ENCODE results near the gene SLC16A1. TPM values are rescaled to one million over a fixed set of nuclear protein-coding genes. Genes with fewer than 3 reads are reported as not detected.
"Not testable (repeated sequence)": the region's sequence is repeated elsewhere in the genome, so short reads cannot be mapped to it uniquely, and the experiment has no call there.

SLC16A1 gene
- total and polyA plus RNA-seq, 9 donors: 31.6 to 52.3 (median 41.0) TPM

DNA sequence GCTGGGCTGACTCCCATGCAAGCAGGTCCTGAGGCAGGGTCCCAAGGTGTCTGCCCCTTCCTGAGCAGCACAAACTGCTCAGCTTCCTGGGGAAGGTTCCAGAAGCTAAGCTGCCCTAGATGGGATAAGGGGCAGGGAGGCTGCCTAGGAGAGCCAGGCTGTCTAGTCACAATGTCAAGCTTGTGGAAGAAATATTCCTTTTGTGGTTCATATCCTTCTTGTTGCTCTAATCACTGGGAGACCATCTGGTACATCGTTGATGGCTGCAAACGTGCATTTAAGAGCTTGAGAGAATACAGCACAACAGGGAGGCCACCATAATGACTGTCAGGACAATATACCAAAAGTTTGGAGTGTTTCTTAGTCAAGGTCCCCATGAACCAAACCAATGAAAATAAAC, 67.4 kb downstream of the SLC16A1 start:
- no peaks in the 10 kb centered on the region for H3K4me1 ChIP-seq (ENCODE audit: control insufficient read depth, insufficient read depth, low read length)
- H3K9me3 ChIP-seq (replicated peaks; ENCODE audit: control insufficient read depth, low read depth, low read length): peaks cover 4% of the 10 kb centered on the region
- H3K27ac ChIP-seq (ENCODE audit: low read length): no peak overlapping the region
- no peak for DNase-seq
- no peaks in the 10 kb centered on the region for H3K36me3 ChIP-seq (ENCODE audit: control insufficient read depth, insufficient read depth, low read length)
- H3K27me3 ChIP-seq (ENCODE audit: control insufficient read depth, insufficient read depth, low read length): no peaks in the 10 kb centered on the region
- no peak overlapping the region for H3K4me3 ChIP-seq (ENCODE audit: low read length)
- WGBS (ENCODE audit: insufficient coverage): 0% methylated on average over 1 of the region's 2 CpGs

DNA sequence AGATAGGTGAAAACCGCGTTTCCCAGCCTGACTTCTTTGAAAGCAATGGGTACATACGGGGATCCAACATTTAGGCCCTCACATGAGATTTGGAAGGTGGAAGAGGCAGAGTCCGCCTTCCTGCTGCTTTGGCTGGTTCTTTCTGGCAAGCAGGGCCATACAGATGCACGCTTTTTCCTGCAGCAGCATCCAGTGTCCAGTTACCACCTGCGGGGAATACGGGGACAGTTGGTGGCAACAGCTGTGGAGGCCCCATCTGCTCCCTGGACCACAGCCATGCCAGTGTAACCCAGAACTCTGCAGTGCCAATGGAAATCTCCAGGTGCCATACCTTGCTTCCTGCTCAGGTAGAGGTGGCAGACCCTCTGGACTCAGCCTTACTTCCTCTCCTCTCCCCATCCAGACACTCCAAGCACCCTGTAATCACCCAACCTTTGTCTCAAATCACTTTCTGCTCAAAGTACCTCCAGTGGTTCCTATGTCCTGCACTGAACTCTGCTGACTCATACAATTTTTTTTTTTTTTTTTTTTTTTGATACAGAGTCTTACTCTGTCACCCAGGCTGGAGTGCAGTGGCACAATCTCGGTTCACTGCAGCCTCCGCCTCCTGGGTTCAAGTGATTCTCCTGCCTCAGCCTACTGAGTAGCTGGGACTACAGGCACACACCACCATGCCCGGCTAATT, 68.3 kb downstream of the SLC16A1 start:
- H3K4me3 ChIP-seq (ENCODE audit: low read length): no peak overlapping the region
- H3K27ac ChIP-seq (ENCODE audit: low read length): no peak overlapping the region
- no peaks in the 10 kb centered on the region for H3K36me3 ChIP-seq (ENCODE audit: control insufficient read depth, insufficient read depth, low read length)
- no peaks in the 10 kb centered on the region for H3K27me3 ChIP-seq (ENCODE audit: control insufficient read depth, insufficient read depth, low read length)
- 76% methylated on average over 6 of the region's 10 CpGs for WGBS (ENCODE audit: insufficient coverage)
- DNase-seq: no peak
- H3K4me1 ChIP-seq (ENCODE audit: control insufficient read depth, insufficient read depth, low read length): peaks cover 4% of the 10 kb centered on the region
- no peaks in the 10 kb centered on the region for H3K9me3 ChIP-seq (replicated peaks; ENCODE audit: control insufficient read depth, low read depth, low read length)

DNA sequence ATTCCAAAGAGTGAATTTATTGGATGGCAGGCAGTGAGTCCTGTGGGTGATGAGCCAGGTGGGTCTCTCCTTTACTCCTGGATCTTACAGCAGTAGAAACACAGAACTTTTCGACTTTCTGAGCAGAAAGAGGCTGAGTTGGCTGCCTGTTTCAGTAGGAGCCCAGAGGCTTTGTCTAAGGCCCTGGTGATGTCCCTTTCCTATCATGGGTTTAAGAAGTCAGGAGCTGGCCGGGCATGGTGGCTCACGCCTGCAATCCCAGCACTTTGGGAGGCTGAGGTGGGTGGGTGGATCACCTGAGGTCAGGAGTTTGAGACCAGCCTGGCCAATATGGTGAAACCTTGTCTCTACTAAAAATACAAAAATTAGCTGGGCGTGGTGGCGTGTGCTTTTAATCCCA, 71.0 kb downstream of the SLC16A1 start:
- H3K9me3 ChIP-seq (replicated peaks; ENCODE audit: control insufficient read depth, low read depth, low read length); H3K4me3 ChIP-seq (ENCODE audit: low read length); DNase-seq; H3K27ac ChIP-seq (ENCODE audit: low read length); H3K27me3 ChIP-seq (ENCODE audit: control insufficient read depth, insufficient read depth, low read length); H3K36me3 ChIP-seq (ENCODE audit: control insufficient read depth, insufficient read depth, low read length): not testable (repeated sequence)
- peaks cover 16% of the 10 kb centered on the region for H3K4me1 ChIP-seq (ENCODE audit: control insufficient read depth, insufficient read depth, low read length)
- WGBS (ENCODE audit: insufficient coverage): 92% methylated on average over 3 of the region's 5 CpGs

DNA sequence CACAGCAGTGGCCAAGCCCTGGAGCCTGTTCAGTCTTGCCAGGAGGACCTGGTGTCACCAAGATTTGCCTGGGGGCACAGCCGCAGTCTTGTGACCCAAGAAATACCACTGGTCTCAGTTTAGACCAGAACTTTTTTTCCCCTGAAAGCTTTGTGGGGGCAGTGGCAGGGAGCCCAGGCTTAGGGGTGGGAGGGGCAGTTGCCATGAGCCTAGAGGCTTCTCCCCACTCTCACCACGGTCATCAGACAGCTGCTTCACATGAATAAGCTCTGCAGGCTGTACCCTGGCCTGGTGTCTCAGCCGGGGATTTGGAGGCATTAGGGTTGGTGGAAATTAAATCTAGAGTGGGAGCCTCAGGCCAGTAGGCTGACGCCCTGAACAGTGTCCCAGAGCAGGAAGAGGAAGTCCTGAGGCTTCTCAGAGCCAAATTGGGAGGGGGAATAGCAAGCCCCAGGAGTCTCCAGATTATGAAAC, 73.7 kb downstream of the SLC16A1 start:
- Histone ChIP-seq H3K36me3 (ENCODE audit: control insufficient read depth, insufficient read depth, low read length) (no peaks in the 10 kb centered on the region), H3K4me1 (ENCODE audit: control insufficient read depth, insufficient read depth, low read length) (peaks cover 16% of the 10 kb centered on the region), H3K4me3 (ENCODE audit: low read length) (no peak overlapping the region), H3K27me3 (ENCODE audit: control insufficient read depth, insufficient read depth, low read length) (no peaks in the 10 kb centered on the region), H3K27ac (ENCODE audit: low read length) (peak overlapping the region; percentile 51), H3K9me3 (replicated peaks; ENCODE audit: control insufficient read depth, low read depth, low read length) (no peaks in the 10 kb centered on the region)
- 18% methylated on average over 2 of the region's 4 CpGs for WGBS (ENCODE audit: insufficient coverage)
- DNase-seq: peak; percentile 76

DNA sequence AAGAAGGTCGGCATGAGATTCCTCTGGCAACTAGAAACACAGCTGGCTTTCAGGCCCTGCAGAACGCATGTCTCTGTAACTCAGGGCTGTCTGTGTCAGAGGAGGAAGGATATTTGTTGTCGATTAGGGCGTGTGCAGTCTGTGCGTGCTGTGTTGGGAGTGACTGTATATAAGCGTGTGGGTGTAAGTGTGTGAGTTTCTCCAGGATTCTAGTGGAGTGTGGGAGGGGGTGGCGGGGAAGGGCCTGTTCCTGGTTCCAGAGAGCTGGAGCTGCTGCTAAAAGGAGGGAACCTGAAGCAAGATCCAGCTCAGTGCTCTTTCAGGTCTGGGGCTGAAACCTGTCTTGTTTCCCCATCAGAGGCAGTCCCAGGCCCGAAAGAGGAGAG, 74.3 kb downstream of the SLC16A1 start:
- Histone ChIP-seq H3K9me3 (replicated peaks; ENCODE audit: control insufficient read depth, low read depth, low read length) (no peaks in the 10 kb centered on the region), H3K4me3 (ENCODE audit: low read length) (no peak overlapping the region), H3K4me1 (ENCODE audit: control insufficient read depth, insufficient read depth, low read length) (peaks cover 16% of the 10 kb centered on the region), H3K36me3 (ENCODE audit: control insufficient read depth, insufficient read depth, low read length) (no peaks in the 10 kb centered on the region), H3K27ac (ENCODE audit: low read length) (peak overlapping the region; percentile 51), H3K27me3 (ENCODE audit: control insufficient read depth, insufficient read depth, low read length) (no peaks in the 10 kb centered on the region)
- WGBS (ENCODE audit: insufficient coverage): 38% methylated on average over 8 of the region's 8 CpGs
- DNase-seq: peak; percentile 55

DNA sequence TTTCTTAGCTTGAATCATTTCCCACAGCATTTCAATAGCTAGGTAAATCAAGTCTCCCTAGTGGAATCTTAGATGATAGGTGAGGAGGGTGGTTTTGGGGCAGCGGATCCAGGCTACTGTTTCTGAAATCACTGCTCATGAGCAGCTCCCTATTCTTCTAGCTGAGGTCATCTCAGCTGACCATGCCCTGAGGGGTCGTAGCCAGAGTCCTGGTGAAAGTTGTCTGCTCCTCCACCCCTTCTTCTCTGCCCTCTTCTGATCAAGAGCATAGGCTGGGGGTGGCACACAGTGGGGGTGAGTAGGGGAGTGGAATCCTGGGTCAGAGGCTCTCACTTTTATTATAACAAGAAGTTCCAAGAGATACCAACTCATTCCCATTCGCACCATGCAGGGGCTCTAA, 76.2 kb downstream of the SLC16A1 start:
- no peaks in the 10 kb centered on the region for H3K9me3 ChIP-seq (replicated peaks; ENCODE audit: control insufficient read depth, low read depth, low read length)
- H3K4me3 ChIP-seq (ENCODE audit: low read length): no peak overlapping the region
- peaks cover 16% of the 10 kb centered on the region for H3K4me1 ChIP-seq (ENCODE audit: control insufficient read depth, insufficient read depth, low read length)
- no peaks in the 10 kb centered on the region for H3K36me3 ChIP-seq (ENCODE audit: control insufficient read depth, insufficient read depth, low read length)
- no peaks in the 10 kb centered on the region for H3K27me3 ChIP-seq (ENCODE audit: control insufficient read depth, insufficient read depth, low read length)
- 100% methylated on average over 1 of the region's 3 CpGs for WGBS (ENCODE audit: insufficient coverage)
- no peak for DNase-seq
- no peak overlapping the region for H3K27ac ChIP-seq (ENCODE audit: low read length)

DNA sequence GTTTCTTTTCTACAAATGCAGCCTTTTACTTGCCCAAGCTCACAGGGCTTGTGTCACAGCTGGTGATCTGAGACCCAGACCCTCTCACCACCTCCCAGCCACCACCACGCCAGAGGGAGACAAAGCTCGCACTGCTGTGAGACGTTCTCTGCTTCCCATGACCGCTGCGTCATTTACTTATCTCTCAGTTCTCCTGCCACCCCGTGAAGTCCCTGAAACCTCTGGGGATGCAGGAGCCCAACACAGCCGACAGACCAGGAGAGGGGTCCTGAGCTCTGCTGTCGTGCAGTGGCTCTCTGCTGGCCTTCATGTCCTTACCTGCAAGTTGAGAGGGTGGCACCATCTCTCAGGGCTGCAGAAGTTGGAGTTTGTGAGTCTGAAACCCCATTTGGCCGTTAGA, 77.7 kb downstream of the SLC16A1 start:
- WGBS (ENCODE audit: insufficient coverage): 64% methylated on average over 5 of the region's 9 CpGs
- Histone ChIP-seq H3K4me1 (ENCODE audit: control insufficient read depth, insufficient read depth, low read length) (peaks cover 16% of the 10 kb centered on the region), H3K36me3 (ENCODE audit: control insufficient read depth, insufficient read depth, low read length) (no peaks in the 10 kb centered on the region), H3K27ac (ENCODE audit: low read length) (no peak overlapping the region), H3K9me3 (replicated peaks; ENCODE audit: control insufficient read depth, low read depth, low read length) (no peaks in the 10 kb centered on the region), H3K27me3 (ENCODE audit: control insufficient read depth, insufficient read depth, low read length) (no peaks in the 10 kb centered on the region), H3K4me3 (ENCODE audit: low read length) (no peak overlapping the region)
- DNase-seq: no peak

DNA sequence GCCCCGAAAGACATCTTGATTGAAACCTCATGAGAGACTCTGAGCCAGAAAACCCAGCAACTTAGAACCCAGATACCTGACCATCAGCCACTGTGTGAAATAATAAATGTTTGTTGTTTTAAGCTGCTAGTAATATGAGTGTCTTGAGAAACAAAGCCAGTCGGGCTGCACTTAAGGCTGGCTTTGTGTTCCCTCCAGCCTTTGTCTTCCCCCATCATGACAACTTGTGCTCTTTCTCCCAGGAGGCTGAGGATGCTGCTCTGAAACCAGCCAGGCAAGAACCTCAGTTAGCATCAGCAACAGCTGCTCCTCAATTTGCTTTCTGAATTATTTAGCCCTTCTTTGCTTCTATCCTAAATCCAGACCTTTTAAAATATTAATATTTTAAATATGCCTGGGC, 78.2 kb downstream of the SLC16A1 start:
- Histone ChIP-seq H3K9me3 (replicated peaks; ENCODE audit: control insufficient read depth, low read depth, low read length) (no peaks in the 10 kb centered on the region), H3K36me3 (ENCODE audit: control insufficient read depth, insufficient read depth, low read length) (no peaks in the 10 kb centered on the region), H3K4me3 (ENCODE audit: low read length) (no peak overlapping the region), H3K27me3 (ENCODE audit: control insufficient read depth, insufficient read depth, low read length) (no peaks in the 10 kb centered on the region), H3K27ac (ENCODE audit: low read length) (no peak overlapping the region), H3K4me1 (ENCODE audit: control insufficient read depth, insufficient read depth, low read length) (peaks cover 13% of the 10 kb centered on the region)
- no peak for DNase-seq
- WGBS (ENCODE audit: insufficient coverage): 9% methylated on average over 1 of the region's 2 CpGs

DNA sequence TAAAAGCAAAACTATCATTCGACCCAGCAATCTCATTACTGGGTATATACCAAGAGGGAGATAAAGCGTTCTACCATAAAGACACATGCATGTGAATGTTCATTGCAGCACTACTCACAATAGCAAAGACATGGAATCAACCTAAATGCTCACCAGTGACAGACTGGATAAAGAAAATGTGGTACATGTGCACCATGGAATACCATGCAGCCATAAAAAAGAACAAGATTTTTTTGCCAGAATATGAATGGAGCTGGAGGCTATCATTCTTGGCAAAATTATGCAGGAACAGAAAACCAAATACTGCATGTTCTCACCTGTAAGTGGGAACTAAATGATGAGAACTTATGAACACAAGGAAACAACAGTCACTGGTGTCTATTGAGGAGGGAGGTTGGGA, 79.7 kb downstream of the SLC16A1 start:
- no CpG with 5 or more reads among the region's 2 CpGs for WGBS (ENCODE audit: insufficient coverage)
- H3K4me3 ChIP-seq (ENCODE audit: low read length): no peak overlapping the region
- no peaks in the 10 kb centered on the region for H3K27me3 ChIP-seq (ENCODE audit: control insufficient read depth, insufficient read depth, low read length)
- no peaks in the 10 kb centered on the region for H3K9me3 ChIP-seq (replicated peaks; ENCODE audit: control insufficient read depth, low read depth, low read length)
- no peak overlapping the region for H3K27ac ChIP-seq (ENCODE audit: low read length)
- no peak for DNase-seq
- H3K36me3 ChIP-seq (ENCODE audit: control insufficient read depth, insufficient read depth, low read length): no peaks in the 10 kb centered on the region
- no peaks in the 10 kb centered on the region for H3K4me1 ChIP-seq (ENCODE audit: control insufficient read depth, insufficient read depth, low read length)

DNA sequence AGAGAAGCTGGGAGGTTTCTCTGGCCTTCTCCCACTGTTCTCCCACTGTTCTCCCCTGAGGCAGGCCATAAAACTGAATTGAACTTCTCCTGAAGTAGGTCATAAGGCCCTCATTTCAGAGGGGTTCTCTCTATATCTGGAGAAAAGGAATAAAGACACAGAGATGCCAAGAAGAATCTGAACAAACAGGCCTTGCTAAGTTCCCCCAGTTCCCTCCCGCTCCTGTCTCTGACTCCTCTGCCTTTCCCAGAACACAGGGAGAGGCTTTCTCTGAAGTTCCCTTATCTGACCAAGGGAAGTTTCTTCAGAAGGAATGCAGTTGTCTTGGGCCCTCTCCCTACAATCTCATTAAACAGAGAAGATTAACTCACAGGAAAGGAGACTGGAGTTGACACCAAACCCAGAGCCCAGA, 83.4 kb downstream of the SLC16A1 start:
- WGBS (ENCODE audit: insufficient coverage): no CpG with 5 or more reads among the region's 1 CpG
- H3K9me3 ChIP-seq (replicated peaks; ENCODE audit: control insufficient read depth, low read depth, low read length): no peaks in the 10 kb centered on the region

More for the DNA sequence above, 83.4 kb downstream of the SLC16A1 start:
- Histone ChIP-seq H3K4me1 (ENCODE audit: control insufficient read depth, insufficient read depth, low read length) (no peaks in the 10 kb centered on the region), H3K36me3 (ENCODE audit: control insufficient read depth, insufficient read depth, low read length) (no peaks in the 10 kb centered on the region), H3K4me3 (ENCODE audit: low read length) (no peak overlapping the region), H3K27ac (ENCODE audit: low read length) (no peak overlapping the region), H3K27me3 (ENCODE audit: control insufficient read depth, insufficient read depth, low read length) (no peaks in the 10 kb centered on the region)
- DNase-seq: no peak
